HFF-Myc (cell line): ENCODE results near the gene SCFD2.

ENCODE experiments used
- DNase-seq: peaks from one replicate; pipeline ENCODE4 v3.0.0-alpha.2; 2011; ENCODE audit warnings: low read depth; ENCODE audit errors: extremely low read depth
- H3K4me3 ChIP-seq: replicated peaks from 2 replicates; pipeline ENCODE4 v1.5.1; 2011; ENCODE audit warnings: low read depth, mild to moderate bottlenecking, control low read depth, low read length
- TF ChIP-seq, protein P1 (sequence below): IDR thresholded peaks from 2 replicates; pipeline ENCODE4 v1.5.1; 2012; ENCODE audit warnings: mild to moderate bottlenecking, low read depth, low read length, control low read depth; ENCODE audit errors: missing control alignments

SCFD2 gene

DNA sequence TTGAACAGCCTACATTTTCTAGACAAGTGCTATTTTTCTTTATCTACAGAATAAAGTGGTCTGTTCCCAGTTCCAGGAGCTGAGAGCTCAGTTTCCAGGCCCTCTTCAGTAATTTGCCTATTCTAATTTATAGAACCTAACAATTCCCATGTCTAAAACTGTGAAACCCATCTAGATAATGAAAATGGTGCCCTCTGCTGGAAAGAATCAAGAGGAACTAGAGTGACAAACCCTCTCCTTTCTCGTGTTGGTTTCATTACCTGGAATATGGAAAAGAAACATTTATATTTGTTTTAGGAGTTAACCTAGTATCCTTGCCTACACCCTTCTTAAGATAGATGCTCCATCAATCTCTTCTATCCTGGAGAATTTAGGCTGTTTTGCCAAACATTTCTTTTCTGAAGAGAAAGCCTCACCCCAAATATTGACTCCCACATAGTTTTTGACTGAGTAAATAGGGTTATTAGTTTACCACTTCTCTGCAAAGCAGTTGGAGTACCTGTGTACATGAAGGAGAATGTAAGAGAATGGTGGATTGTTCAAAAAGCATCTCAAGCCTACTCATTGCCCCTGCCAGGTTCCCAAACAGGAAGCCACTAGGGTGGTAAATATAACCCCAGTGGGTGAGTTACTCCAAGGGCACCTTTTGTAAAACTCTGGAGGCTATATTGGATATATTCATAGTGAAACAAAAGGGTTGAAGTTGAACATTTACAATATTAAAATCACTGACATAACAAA lies 382.1 kb downstream of the SCFD2 start:
- DNase-seq = peak; percentile 33

DNA sequence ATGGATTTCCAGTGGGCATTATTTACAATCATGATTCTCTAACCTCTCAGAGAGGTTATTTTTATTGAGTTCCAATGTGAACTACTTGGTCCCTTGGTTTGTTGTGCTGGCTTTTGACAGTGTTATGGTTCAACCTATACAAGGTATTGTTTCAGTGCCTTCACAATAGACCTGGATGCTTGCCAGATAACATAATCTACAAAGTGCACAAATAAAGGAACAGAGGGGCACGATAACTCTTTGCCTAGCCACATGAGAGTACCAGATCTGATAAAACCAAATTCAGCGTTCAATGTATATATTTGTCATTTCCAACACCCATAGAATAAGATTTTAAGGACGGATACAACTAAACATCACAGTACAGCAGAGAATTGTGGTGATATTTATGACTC lies 382.9 kb downstream of the SCFD2 start:
- TF ChIP-seq, protein P1, sequence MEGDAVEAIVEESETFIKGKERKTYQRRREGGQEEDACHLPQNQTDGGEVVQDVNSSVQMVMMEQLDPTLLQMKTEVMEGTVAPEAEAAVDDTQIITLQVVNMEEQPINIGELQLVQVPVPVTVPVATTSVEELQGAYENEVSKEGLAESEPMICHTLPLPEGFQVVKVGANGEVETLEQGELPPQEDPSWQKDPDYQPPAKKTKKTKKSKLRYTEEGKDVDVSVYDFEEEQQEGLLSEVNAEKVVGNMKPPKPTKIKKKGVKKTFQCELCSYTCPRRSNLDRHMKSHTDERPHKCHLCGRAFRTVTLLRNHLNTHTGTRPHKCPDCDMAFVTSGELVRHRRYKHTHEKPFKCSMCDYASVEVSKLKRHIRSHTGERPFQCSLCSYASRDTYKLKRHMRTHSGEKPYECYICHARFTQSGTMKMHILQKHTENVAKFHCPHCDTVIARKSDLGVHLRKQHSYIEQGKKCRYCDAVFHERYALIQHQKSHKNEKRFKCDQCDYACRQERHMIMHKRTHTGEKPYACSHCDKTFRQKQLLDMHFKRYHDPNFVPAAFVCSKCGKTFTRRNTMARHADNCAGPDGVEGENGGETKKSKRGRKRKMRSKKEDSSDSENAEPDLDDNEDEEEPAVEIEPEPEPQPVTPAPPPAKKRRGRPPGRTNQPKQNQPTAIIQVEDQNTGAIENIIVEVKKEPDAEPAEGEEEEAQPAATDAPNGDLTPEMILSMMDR = no peak
- H3K4me3 ChIP-seq = no peak overlapping the region
- no peak for DNase-seq

More for the DNA sequence above, 382.1 kb downstream of the SCFD2 start:
- H3K4me3 ChIP-seq = no peak overlapping the region
- TF ChIP-seq, protein P1 = peak; percentile 48

- TF ChIP-seq, protein P1 = peak; percentile 54
- no peak overlapping the region for H3K4me3 ChIP-seq
- no peak for DNase-seq
These were observed 383.5 kb downstream of the SCFD2 start for GRCh38 chr4:52982255-52982945.

DNA sequence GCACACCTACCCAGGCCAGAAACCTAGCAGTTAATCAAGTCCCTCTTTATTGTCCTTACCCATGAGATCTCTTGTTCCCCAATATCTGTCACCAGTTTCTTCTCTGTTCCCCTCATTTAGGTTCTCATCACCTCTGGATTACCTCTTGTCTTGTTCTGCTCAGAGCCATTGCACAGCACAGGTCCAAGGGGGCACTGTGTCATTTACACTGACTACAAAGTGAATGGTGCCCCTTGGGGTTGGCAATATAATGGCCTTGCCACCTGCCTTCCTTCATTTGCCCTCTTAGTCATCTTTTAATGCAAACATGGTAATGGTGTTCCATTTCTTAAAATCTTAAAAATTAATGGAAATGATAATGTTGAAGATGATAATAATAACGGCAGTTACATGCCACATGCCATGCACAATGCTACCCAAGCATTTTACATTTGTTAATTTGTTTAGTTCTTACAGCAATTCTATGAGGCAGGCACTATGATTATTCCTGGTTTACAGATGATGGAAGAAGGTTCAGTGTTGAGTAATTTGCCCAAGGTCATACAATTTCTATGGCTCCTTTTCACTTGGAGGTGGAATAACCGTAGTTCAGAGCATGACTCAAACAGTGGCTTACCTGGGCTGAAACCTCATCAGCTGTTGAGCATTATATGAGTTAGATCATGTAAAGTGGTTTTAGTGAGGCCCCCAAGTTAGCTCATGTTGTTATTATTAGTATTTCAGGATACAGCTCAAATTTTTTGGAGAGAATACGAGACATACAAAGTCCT lies 385.9 kb downstream of the SCFD2 start:
- TF ChIP-seq, protein P1 = no peak
- no peak for DNase-seq
- no peak overlapping the region for H3K4me3 ChIP-seq

DNA sequence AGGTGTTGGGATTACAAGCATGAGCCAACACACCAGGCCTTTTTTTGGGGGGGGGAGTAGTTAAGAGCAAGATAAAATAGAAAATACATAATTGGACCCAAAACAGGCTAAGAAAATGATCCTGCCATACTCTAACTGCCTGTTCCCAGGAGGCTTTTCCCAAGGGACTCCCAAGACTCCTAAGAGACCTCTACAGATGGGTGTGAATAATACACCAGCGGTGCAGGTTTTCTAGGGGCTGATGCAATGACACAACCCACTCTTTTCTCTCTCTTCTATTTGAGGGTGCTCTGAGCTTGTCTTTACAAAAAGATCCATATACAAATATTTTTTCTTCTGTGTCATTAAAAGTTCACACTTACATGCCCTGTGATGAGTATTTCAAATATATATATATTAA lies 386.8 kb downstream of the SCFD2 start:
- TF ChIP-seq, protein P1 = no peak
- H3K4me3 ChIP-seq = no peak overlapping the region
- DNase-seq = no peak

DNA sequence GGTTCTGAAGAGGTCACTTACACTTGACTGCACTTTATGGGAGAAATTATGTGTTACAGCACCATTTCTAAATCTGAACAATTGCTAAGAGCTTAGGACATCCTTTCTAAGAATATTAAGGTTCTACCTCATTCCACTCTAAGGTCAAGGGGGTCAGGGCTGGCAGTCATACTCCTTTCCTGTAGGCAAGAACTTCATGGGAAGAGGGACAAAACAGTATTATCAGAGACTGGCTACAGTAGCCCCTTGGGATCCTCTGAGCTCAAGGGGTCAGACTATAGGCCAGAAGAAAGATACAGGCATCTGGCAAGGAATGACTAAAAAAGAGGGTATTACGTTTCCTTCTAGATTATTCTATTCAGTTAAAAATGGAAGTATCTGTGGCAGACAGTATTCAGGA lies 388.6 kb downstream of the SCFD2 start:
- TF ChIP-seq, protein P1 = no peak
- no peak for DNase-seq

More for the DNA sequence above, 388.6 kb downstream of the SCFD2 start:
- no peak overlapping the region for H3K4me3 ChIP-seq
